Caco-2 (cell line): ENCODE data around the gene CRYZ. TPM values are rescaled to one million over a fixed set of nuclear protein-coding genes. Genes with fewer than 3 reads are reported as not detected.

Source experiments
- BruUV-seq: library from RNA; stranded (reverse); fragments of 400-500 nt; replicated peaks from 2 replicates; lab custom pipeline; 2021; lab: Mats Ljungman, UMichigan
- CTCF ChIA-PET: fragments of 300-600 bp; sonication (Branson Sonifier 250); formaldehyde crosslinking; loops from one replicate; lab custom pipeline; 2022; ENCODE audit warnings: antibody characterized with exemption; lab: Charles Lee
- POLR2A ChIA-PET: fragments of 300-600 bp; sonication (Branson Sonifier 250); formaldehyde crosslinking; loops from one replicate; lab custom pipeline; 2022; ENCODE audit warnings: antibody characterized with exemption; lab: Charles Lee
- DNase-seq, 2 experiments: peaks; one replicate each; pipeline versions ENCODE4 v3.0.0 to v3.0.0-alpha.2; 2020 to 2022
- H3K27me3 ChIP-seq: replicated peaks from 2 replicates; pipeline ENCODE4 v1.6.0; 2011; ENCODE audit warnings: low read length; ENCODE audit not compliant: control insufficient read depth, insufficient read depth
- H3K36me3 ChIP-seq: 2 replicates; pipeline ENCODE4 v1.5.1; 2011; ENCODE audit warnings: low read length; ENCODE audit not compliant: control insufficient read depth, insufficient read depth
- H3K4me1 ChIP-seq: fragments of 250-450 bp; sonication (Bioruptor Pico); 2 replicates; pipeline ENCODE4 v1.5.1; 2020; ENCODE audit warnings: mild to moderate bottlenecking
- H3K4me3 ChIP-seq: 2 replicates; pipeline ENCODE4 v1.5.1; 2011; ENCODE audit warnings: low read depth, mild to moderate bottlenecking, control low read depth, low read length
- H3K9me3 ChIP-seq: fragments of 250-450 bp; sonication (Bioruptor Pico); 2 replicates; pipeline ENCODE4 v1.5.1; 2020; ENCODE audit warnings: mild to moderate bottlenecking, moderate library complexity
- H3K27ac Mint-ChIP-seq: one replicate; pipeline ENCODE4 v1.8.0; 2022; ENCODE audit warnings: mixed read lengths; ENCODE audit not compliant: unreplicated experiment
- H3K27me3 Mint-ChIP-seq: one replicate; pipeline ENCODE4 v1.8.0; 2022; ENCODE audit warnings: mixed read lengths; ENCODE audit not compliant: insufficient read depth, unreplicated experiment
- H3K36me3 Mint-ChIP-seq: one replicate; pipeline ENCODE4 v1.8.0; 2022; ENCODE audit warnings: mild to moderate bottlenecking, mixed read lengths; ENCODE audit not compliant: insufficient read depth, unreplicated experiment
- H3K4me1 Mint-ChIP-seq: one replicate; pipeline ENCODE4 v1.8.0; 2022; ENCODE audit warnings: low read depth, mixed read lengths; ENCODE audit not compliant: unreplicated experiment
- H3K4me3 Mint-ChIP-seq: one replicate; pipeline ENCODE4 v1.8.0; 2022; ENCODE audit warnings: mild to moderate bottlenecking, moderate library complexity, mixed read lengths; ENCODE audit not compliant: unreplicated experiment
- H3K9me3 Mint-ChIP-seq: one replicate; pipeline ENCODE4 v1.8.0; 2022; ENCODE audit warnings: mixed read lengths; ENCODE audit not compliant: unreplicated experiment
- intact Hi-C: fragments of 100-400 bp; cut with micrococcal nuclease; formaldehyde crosslinking; loops from one replicate; pipeline ENCODE4 v1.10.0; 2022; ENCODE audit not compliant: unreplicated experiment
- total RNA-seq: library from RNA; stranded (reverse); gene quantifications from 2 replicates; pipeline ENCODE4 v1.2.3, GENCODE V29; 2022
- TF ChIP-seq, protein P1 (sequence below), 2 experiments: fragments of 200-600 bp in 1 of 2; IDR thresholded peaks; 1 replicate in 1 of 2; 2 replicates in 1 of 2; pipeline versions ENCODE4 v1.5.1 to v1.8.0; 2011 to 2022; ENCODE audit warnings: antibody characterized with exemption in 1 of 2, control low read depth in 1 of 2, inconsistent platforms in 1 of 2, low read depth in 1 of 2, low read length in 1 of 2, mild to moderate bottlenecking in 1 of 2, moderate library complexity in 1 of 2; ENCODE audit not compliant: insufficient read depth in 1 of 2, severe bottlenecking in 1 of 2, unreplicated experiment in 1 of 2

CRYZ gene
- total RNA-seq, 1 experiment from 2014 or later: 54.3 TPM

- no TSS peak for BruUV-seq
- no peak for DNase-seq
- Histone ChIP-seq H3K36me3 (no peaks in the 10 kb centered on the region), H3K4me1 (no peaks in the 10 kb centered on the region), H3K4me3 (no peak overlapping the region), H3K9me3 (no peaks in the 10 kb centered on the region), H3K27me3 (no peaks in the 10 kb centered on the region)
- H3K27ac Mint-ChIP-seq: no peak overlapping the region
- CTCF ChIA-PET: no interaction called here
- no peaks in the 10 kb centered on the region for H3K36me3 Mint-ChIP-seq
- H3K9me3 Mint-ChIP-seq: no peaks in the 10 kb centered on the region
- intact Hi-C loops: loop anchor here (1.0 kb wide), 1 partner anchor 430 kb away; no protein-coding TSS in a partner anchor
- POLR2A ChIA-PET: no interaction called here
- no peak overlapping the region for H3K4me3 Mint-ChIP-seq
- TF ChIP-seq, protein P1, sequence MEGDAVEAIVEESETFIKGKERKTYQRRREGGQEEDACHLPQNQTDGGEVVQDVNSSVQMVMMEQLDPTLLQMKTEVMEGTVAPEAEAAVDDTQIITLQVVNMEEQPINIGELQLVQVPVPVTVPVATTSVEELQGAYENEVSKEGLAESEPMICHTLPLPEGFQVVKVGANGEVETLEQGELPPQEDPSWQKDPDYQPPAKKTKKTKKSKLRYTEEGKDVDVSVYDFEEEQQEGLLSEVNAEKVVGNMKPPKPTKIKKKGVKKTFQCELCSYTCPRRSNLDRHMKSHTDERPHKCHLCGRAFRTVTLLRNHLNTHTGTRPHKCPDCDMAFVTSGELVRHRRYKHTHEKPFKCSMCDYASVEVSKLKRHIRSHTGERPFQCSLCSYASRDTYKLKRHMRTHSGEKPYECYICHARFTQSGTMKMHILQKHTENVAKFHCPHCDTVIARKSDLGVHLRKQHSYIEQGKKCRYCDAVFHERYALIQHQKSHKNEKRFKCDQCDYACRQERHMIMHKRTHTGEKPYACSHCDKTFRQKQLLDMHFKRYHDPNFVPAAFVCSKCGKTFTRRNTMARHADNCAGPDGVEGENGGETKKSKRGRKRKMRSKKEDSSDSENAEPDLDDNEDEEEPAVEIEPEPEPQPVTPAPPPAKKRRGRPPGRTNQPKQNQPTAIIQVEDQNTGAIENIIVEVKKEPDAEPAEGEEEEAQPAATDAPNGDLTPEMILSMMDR (IDR thresholded peaks at IDR 0.05; ENCODE audit: insufficient read depth in 1 of 2, low read depth in 1 of 2, low read length in 1 of 2, severe bottlenecking in 1 of 2, unreplicated experiment in 1 of 2): no peak
- no peaks in the 10 kb centered on the region for H3K27me3 Mint-ChIP-seq
- no peaks in the 10 kb centered on the region for H3K4me1 Mint-ChIP-seq
Observed at GRCh38 chr1:74772945-74773344, 40.1 kb upstream of the CRYZ start.

- Histone ChIP-seq H3K36me3 (no peaks in the 10 kb centered on the region), H3K4me3 (no peak overlapping the region), H3K9me3 (no peaks in the 10 kb centered on the region), H3K4me1 (no peaks in the 10 kb centered on the region), H3K27me3 (no peaks in the 10 kb centered on the region)
- Mint-ChIP-seq H3K27ac (no peak overlapping the region), H3K4me1 (no peaks in the 10 kb centered on the region), H3K4me3 (no peak overlapping the region), H3K9me3 (no peaks in the 10 kb centered on the region), H3K36me3 (no peaks in the 10 kb centered on the region), H3K27me3 (no peaks in the 10 kb centered on the region)
- DNase-seq: peak in 1 of 2 experiments; percentile 24
- intact Hi-C loops: loop anchor here (1.0 kb wide), 1 partner anchor 431 kb away; no protein-coding TSS in a partner anchor
- no TSS peak for BruUV-seq
- CTCF ChIA-PET: interaction anchor here (0.7 kb wide), 1 partner anchor 38 kb away, joined by 3 read pairs; no protein-coding TSS in a partner anchor
- TF ChIP-seq, protein P1 (IDR thresholded peaks at IDR 0.05; ENCODE audit: insufficient read depth in 1 of 2, low read depth in 1 of 2, low read length in 1 of 2, severe bottlenecking in 1 of 2, unreplicated experiment in 1 of 2): peak; percentile 46 to 51
- POLR2A ChIA-PET: no interaction called here
Observed at GRCh38 chr1:74771913-74772515, 39.2 kb upstream of the CRYZ start.

GRCh38 chr1:74767490-74767889, 34.6 kb upstream of the CRYZ start:
- no peak overlapping the region for H3K4me3 ChIP-seq
- H3K9me3 ChIP-seq: no peaks in the 10 kb centered on the region
- no peaks in the 10 kb centered on the region for H3K27me3 ChIP-seq
- Mint-ChIP-seq H3K36me3 (no peaks in the 10 kb centered on the region), H3K27me3 (no peaks in the 10 kb centered on the region), H3K9me3 (no peaks in the 10 kb centered on the region), H3K27ac (no peak overlapping the region), H3K4me1 (no peaks in the 10 kb centered on the region), H3K4me3 (no peak overlapping the region)
- BruUV-seq: no TSS peak
- ChIA-PET POLR2A (no interaction called here), CTCF (interaction anchor here (1.0 kb wide), 1 partner anchor 36 kb away, joined by 3 read pairs; no protein-coding TSS in a partner anchor)
- TF ChIP-seq, protein P1 (IDR thresholded peaks at IDR 0.05; ENCODE audit: insufficient read depth in 1 of 2, low read depth in 1 of 2, low read length in 1 of 2, severe bottlenecking in 1 of 2, unreplicated experiment in 1 of 2): no peak
- no peaks in the 10 kb centered on the region for H3K36me3 ChIP-seq
- peak in 1 of 2 experiments; percentile 4 for DNase-seq
- no peaks in the 10 kb centered on the region for H3K4me1 ChIP-seq
- intact Hi-C loops: no loop called here
